ENCODE results near the gene PCDHA9. TPM values are rescaled to one million over a fixed set of nuclear protein-coding genes. Genes with fewer than 3 reads are reported as not detected.

PCDHA9 gene
- total and polyA plus RNA-seq, 10 of the 15 experiments (the other 5 are each of a cell fraction or from before 2014, with no cell fraction given): 0.01 to 0.06 (median 0.03) TPM; not detected in 7

DNA sequence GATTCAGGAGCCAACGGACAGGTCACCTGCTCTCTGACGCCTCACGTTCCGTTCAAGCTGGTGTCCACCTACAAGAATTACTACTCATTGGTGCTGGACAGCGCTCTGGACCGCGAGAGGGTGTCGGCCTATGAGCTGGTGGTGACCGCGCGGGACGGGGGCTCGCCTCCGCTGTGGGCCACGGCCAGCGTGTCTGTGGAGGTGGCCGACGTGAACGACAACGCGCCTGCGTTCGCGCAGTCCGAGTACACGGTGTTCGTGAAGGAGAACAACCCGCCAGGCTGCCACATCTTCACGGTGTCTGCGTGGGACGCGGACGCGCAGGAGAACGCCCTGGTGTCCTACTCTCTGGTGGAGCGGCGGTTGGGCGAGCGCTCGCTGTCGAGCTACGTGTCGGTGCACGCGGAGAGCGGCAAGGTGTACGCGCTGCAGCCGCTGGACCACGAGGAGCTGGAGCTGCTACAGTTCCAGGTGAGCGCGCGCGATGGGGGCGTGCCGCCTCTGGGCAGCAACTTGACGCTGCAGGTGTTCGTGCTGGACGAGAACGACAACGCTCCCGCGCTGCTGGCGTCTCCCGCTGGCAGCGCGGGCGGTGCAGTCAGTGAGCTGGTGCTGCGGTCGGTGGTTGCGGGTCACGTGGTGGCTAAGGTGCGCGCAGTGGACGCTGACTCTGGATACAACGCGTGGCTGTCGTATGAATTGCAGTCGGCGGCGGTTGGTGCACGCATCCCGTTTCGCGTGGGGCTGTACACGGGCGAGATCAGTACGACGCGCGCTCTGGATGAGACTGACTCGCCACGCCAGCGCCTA, 9.2 kb downstream of the PCDHA9 start:
- no peak for FAIRE-seq
- DNase-seq (ENCODE audit: low read depth, low spot score): no peak
- H3K9me3 ChIP-seq (replicated peaks; ENCODE audit: control insufficient read depth, insufficient read depth, low read length): no peaks in the 10 kb centered on the region; the same call in 2 of the 3 replicates
- POLR2A ChIA-PET: no interaction called here
- no peak for ATAC-seq
- no peak overlapping the region for H3K4me2 ChIP-seq (ENCODE audit: control insufficient read depth, insufficient read depth)
- intact Hi-C loops (cut with micrococcal nuclease; ENCODE audit: unreplicated experiment) (no loop called here), in situ Hi-C loops (cut with MboI) (no loop called here)
- no peaks in the 10 kb centered on the region for H4K20me1 ChIP-seq (ENCODE audit: control insufficient read depth, insufficient read depth)
- no TSS peak for BruUV-seq (replicated peaks)
- SMC1A ChIA-PET (ENCODE audit: uncharacterized antibody, unreplicated experiment): no interaction called here
- TF ChIP-seq HCFC1 (IDR thresholded peaks at IDR 0.05; ENCODE audit: low read length) (no peak), POLR2AphosphoS2 (IDR thresholded peaks at IDR 0.05; ENCODE audit: low read depth, low read length) (no peak), NR2C2 (IDR thresholded peaks at IDR 0.05; ENCODE audit: borderline replicate concordance, control insufficient read depth, insufficient read length, low read depth) (no peak), SIN3A (IDR thresholded peaks at IDR 0.05; ENCODE audit: low read depth, low read length) (no peak), IRF3 (IDR thresholded peaks at IDR 0.05) (no peak), BCL11A (IDR thresholded peaks at IDR 0.05; ENCODE audit: low read depth, low read length) (no peak), E4F1 (IDR thresholded peaks at IDR 0.05; ENCODE audit: borderline replicate concordance, partially characterized antibody) (no peak), SREBF2 (IDR thresholded peaks at IDR 0.05; ENCODE audit: low read length) (no peak), RELA (IDR thresholded peaks at IDR 0.05; ENCODE audit: borderline replicate concordance, partially characterized antibody) (no peak)
- no peaks in the 10 kb centered on the region for H3K79me2 ChIP-seq (ENCODE audit: control insufficient read depth, insufficient read depth, low read length)
- H3K4me1 ChIP-seq (ENCODE audit: control insufficient read depth, insufficient read depth, low read length): no peaks in the 10 kb centered on the region
- CTCF ChIA-PET: no interaction called here
- WGBS (ENCODE audit: insufficient coverage, insufficient replicate concordance, low lambda C conversion rate, missing lambda C conversion rate): 91% methylated on average over 88 of the region's 94 CpGs
- no peak overlapping the region for H3K4me3 ChIP-seq
- H3K36me3 ChIP-seq (ENCODE audit: control insufficient read depth in 2 of 2, insufficient read depth in 2 of 2, low read length in 1 of 2): no peaks in the 10 kb centered on the region
- no peaks in the 10 kb centered on the region for H3K27me3 ChIP-seq (replicated peaks in 1 of 2; ENCODE audit: control insufficient read depth in 2 of 2, insufficient read depth in 2 of 2, low read length in 1 of 2)
- H2AFZ ChIP-seq (ENCODE audit: control insufficient read depth, low read depth, low read length): no peak overlapping the region
- H3K27ac ChIP-seq (ENCODE audit: control insufficient read depth, insufficient read depth): no peak overlapping the region
- no peak overlapping the region for H3K9ac ChIP-seq (ENCODE audit: control insufficient read depth, insufficient read depth, low read length)
- RAD21 ChIA-PET (ENCODE audit: unreplicated experiment): no interaction called here

Measured in GM12878 (cell line).